HG03575 (cell line): ENCODE measurements around the gene GALNT15.

Experiments used
- ATAC-seq: cut with Tn5 transposase; IDR thresholded peaks from one replicate; pipeline ENCODE4 v1.9.1; 2021; ENCODE audit not compliant: unreplicated experiment, insufficient number of reproducible peaks, low FRiP score; ENCODE audit errors: extremely low read depth

The GALNT15 gene

DNA sequence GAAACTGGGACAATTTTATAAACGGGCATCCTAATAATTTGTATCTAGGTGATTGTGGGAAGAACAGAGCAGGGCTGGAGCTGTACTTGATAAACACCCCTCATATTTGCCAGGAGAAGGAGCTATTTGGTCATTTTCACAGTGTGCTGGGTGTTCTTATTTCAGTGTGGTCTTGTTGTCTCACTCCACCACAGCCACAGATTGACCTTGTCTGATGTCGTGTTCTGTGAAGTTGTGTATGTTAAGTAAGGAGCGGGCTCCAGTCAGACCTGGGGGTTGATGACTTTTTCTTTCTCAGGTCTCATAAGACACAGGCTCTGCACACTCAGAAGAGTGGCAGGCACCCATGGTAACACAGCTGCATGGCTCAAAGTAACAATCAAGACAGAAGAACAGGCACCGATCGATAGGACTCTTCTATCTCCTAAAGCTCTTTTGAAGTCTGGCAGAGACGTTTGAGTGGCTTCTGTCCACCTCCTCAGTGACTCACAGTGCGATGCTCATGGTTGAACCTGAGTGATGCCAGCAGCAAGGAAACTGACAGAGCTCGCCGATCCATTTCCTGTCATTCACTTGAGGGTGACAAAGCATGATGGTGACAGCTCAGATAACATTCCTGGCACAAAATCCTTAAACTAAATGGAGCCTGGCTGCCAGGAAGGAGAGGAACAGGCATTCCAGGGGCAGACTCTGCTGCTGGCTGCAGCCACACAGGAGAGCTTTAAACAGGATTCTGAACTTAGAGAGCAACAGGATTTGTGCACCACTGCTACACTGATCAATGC lies 69.4 kb downstream of the GALNT15 start:
- ATAC-seq, result no peak

- ATAC-seq, result no peak
Observed at GRCh38 chr3:16245609-16246008, 71.1 kb downstream of the GALNT15 start.

DNA sequence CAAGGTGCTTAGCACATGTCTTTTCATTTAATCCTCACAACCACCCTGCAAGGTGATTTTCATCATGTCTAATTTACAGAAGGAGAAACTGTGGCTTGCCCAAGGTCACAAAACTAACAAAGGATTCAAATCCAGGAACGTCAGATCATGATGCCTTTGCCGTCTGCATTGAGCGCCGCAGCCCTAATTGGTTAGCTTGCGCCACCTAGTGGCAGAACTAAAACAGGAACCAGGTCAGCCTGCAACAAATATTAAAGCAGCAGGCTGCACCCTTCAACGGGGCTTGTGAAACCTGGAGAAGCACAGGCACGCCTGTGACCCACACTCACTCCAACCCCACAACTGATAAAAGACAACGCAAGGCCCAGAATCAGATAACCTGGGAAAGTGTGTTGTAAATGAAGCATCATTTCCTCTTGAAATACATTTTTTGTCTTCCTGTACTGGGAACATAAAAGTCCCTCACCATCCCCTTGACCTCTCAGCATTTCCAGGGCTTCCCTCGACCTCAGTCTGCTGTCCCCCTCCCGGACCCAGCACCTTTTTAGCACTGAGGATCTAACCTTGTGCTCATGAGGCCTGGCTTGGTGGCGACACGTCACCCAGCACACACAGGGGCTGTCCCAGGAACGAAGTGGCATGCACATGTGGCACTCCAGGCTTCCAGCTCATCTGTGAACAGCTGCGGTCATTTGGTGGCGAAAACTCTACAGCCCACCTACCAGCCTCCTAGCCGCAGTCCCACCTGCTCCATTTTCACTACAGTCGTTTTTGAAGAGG lies 73.0 kb downstream of the GALNT15 start:
- ATAC-seq, result no peak

- ATAC-seq, result no peak
Observed at GRCh38 chr3:16248556-16248955, 74.1 kb downstream of the GALNT15 start.

GRCh38 chr3:16249336-16249735 lies 74.9 kb downstream of the GALNT15 start:
- no peak for ATAC-seq

GRCh38 chr3:16249886-16250285 lies 75.4 kb downstream of the GALNT15 start:
- ATAC-seq, result no peak

- ATAC-seq, result no peak
Observed at GRCh38 chr3:16251316-16252085, 77.0 kb downstream of the GALNT15 start.

DNA sequence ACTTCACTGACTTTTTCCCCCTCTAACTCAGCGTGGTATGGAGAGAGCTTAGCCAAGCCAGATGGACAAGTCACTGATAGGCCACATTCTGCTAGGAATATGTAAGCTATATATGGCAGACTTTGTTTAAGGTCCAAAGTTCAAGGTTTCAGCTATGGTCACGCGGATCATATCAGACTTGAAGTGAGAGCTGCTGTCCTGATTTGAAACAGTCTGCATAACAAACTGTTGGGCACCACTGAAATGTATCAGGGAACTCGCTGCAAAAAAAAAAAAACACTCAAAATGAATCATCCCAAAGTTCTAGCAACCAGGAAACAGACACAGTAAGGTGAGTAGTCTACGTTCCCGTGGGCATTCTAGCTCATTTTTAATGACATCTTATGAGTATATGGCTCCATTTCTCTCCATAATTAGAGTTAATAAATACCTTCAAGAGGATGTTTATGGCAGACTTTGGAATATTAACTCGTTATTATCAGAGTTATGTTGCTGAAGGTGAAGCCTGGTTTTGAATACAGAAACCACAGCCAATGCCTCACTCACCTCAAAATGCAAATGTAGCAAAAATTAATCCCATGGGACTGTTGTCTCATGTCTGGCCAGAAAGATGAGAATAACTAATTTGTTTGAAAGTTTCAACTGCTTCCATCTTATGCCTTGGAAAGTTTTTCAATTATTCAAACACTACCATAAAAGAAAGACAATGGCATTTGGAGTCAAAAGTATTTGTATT lies 77.9 kb downstream of the GALNT15 start:
- no peak for ATAC-seq

DNA sequence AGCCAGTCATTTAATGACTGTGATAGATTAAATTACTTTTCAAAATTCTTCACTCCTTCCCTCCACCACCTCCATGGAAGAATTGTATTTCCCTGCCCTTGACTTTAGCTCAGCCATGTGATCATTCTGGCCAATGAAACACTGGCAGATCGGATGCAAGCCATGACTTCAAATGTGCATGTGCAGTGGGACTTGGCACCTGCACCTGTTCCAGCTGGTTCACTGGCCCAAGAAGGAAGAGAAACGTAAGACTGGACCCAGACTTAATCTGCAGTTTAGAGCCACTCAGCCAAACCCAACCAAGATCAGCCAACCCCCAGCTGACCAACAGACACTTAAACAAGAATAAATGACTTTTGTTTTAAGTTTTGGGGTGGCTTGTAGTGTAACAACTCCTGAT lies 78.5 kb downstream of the GALNT15 start:
- ATAC-seq, result no peak

- no peak for ATAC-seq
Observed at GRCh38 chr3:16253601-16254000, 79.1 kb downstream of the GALNT15 start.

- no peak for ATAC-seq
Observed at GRCh38 chr3:16254916-16255315, 80.4 kb downstream of the GALNT15 start.

- no peak for ATAC-seq
Observed at GRCh38 chr3:16255326-16255725, 80.8 kb downstream of the GALNT15 start.

DNA sequence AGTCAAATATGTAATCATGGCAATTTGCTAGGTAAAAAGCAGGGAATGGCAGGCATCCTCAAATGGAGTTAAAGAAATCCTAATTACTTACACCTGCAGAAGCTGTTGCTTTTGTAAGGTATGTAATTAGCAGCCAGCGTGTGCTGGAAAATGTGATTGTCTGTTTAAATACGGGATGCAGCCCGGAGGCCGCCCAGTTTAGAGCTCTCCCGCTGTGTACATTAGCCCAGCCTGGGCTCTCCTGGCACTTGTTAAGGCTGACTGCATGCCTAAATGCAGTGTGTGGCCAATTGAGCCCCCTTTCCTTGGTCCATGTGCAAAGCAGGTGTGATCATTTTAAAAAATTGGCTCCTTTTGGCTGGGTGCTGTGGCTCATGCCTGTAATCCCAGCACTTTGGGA lies 81.2 kb downstream of the GALNT15 start:
- ATAC-seq, result no peak

DNA sequence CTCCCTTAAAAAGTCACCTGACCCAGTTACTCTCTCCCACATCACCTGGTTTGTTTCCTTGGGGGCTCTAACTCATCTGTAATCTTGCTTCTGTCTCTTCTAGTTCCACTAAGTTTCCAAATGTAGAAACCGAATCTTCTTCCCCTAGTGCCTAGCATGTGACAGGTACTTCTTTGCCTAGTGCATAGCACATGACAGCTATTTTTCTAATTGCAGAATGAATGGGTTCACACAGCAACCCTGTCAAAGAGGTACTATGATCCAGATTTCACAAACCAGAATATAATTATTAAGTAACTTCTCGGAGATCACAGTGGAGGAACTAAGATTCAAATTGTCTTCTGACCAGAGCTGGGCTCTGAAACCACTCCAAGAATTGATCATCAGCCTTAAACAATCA lies 82.8 kb downstream of the GALNT15 start:
- ATAC-seq, result no peak

DNA sequence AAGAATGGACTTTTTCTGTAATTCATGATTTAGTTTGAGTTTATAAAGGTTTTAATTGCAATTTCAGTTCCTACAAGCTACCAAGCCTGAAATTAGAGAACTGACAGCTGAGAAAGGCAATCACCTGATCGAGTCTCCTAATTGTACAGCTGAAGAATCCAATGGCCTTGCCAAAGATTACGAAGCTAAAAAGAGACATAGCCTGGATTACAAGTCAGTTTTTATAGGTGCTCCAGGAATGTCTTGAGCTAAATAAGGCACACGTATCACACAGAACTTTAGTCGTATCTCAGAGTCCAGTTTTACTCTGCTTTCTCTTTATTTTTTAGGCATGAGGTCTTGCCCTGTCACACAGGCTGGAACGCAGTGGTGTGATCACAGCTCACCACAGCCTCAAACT lies 83.7 kb downstream of the GALNT15 start:
- no peak for ATAC-seq

DNA sequence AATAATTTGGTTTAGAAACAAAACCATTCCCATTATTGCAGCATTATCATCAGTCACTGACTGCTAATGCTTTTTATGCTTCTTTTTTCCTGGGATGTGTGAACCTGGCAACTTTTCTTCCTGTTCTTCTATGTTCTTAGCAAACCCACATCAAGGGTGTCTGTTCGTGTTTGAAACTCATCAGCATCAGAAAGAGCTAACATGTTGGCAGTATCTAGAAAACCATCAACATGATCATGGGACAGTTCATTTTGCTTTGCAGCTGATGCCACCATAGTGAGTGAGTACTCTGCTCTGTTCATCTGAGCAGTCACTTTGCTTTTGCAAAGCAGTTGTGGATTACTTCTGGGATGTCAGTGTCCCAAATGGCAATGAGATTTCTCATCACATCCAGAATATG lies 84.4 kb downstream of the GALNT15 start:
- ATAC-seq, result no peak

GRCh38 chr3:16260046-16260445 lies 85.6 kb downstream of the GALNT15 start:
- no peak for ATAC-seq

DNA sequence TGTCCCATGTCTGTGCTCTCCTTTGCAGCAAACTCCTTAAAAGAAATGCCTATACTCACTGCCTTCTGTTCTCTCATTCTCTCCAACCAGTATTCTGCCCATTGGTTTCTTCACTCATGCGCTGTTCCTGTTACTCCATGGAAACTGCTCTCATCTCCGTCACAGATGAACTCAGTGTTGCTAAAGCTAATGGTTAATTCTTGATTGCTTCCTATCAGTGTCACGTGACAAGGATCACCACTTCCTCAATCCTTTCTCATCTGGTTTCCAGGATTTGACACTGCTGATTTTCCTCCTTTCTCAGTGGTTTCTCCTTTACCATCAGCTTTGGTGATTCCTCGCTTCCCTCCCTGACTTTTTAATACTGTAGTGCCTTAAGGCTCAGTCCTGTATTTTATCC lies 87.7 kb downstream of the GALNT15 start:
- no peak for ATAC-seq

DNA sequence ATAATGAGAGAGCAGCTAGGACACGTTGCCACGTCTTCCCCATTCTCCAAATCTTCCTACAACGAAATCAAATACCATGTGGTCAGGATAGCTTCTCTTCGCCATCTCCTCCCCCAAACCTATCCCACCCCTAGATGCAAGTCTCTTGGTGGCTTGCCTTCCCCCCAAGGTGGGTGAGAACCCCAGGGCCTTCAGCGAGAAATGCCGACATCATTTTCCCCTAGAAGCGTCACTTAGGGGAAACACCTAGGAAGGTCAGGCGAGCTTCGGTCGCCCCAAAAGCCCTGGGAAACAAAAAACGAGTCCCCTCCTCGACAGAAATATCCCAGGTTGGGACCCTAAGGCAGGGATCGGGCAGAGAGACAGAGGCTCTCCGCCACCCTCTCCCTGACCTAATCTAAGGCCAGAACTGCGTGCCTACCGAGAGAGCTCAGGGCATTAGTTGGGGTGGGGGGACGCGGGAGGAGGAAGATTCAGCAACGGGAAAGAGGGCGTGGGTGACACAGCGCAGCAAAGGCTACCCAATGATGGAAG lies 89.8 kb downstream of the GALNT15 start:
- no peak for ATAC-seq
